Tongue (tissue), 2 donors: ENCODE measurements around the gene DPP7. TPM values are rescaled to one million over a fixed set of nuclear protein-coding genes. Genes with fewer than 3 reads are reported as not detected.
"Not testable (repeated sequence)": the region's sequence is repeated elsewhere in the genome, so short reads cannot be mapped to it uniquely, and the experiment has no call there.

Experiments used
- DNase-seq: peaks from one replicate; pipeline ENCODE4 v3.0.0-alpha.2; 2015
- total RNA-seq: library from RNA; depleted of rRNA; stranded (reverse); fragments of >200 nt; gene quantifications from one replicate; pipeline ENCODE4 v1.2.3, GENCODE V29; 2014

DPP7 gene
- total RNA-seq, 1 donor from 2014 or later: 22.8 TPM

DNA sequence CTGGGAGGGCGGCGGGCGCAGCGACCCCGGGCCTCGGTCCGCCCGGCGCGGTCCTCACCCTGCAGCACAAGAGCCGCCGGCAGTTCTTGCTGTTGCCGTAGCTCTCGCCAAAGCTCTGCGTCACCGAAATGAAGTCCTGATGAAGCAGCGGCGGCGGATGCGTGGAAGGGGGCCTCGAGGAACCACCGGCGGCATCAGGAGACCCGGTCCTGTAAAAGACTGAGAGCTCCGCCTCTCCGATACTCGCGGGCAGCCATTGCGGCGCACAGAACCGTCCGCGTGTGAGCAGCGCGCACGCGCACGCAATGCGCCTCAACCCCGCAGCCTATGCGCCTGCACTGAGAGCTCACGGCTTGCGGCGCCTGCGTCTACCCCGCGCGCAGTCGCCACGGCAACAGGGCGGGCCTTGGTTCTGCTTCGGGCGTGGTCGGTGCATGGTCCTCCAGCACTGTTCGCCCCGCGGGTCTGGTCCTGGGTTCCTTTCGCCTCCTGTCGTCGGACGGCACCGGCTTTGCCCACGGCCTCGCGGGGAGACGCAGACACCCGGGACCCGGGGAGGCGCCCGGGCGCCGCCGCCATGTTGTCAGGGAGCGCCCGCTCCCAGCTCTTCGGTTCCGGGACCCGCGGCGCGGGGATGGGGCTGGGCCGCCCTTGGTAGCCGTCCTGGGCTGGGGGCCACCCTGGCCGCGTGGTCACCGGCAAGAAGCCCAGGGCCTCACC is 15.1 kb upstream of the DPP7 start:
- DNase-seq: peak; percentile 95

DNA sequence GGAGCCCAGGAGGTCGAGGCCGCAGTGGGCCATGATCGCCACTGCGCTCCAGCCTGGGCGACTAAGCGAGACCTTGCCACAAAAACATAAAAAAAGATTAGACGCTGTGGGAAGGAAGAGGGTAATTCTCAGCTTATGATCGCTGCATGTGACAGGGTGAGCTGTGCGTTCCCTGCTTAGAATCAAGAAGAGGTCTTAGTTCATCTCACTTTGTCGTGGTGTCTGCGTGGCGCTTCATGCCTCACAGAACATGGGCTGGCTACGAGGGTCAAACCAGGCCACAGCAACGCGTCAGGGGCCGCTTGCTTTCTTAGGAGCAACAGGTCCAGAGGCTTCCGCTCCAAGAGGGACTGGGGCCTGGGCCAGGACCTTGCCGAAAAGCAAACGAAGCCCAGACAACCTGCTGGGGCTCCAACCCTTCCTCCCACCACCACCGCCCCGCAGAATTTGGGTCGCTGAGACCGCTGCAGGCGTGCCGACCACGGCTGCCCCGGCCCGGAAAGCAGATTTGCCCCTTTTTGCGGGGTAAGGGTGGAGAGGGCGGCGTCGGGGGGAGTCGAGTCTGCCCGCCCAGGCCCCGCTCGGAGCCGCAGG is 14.4 kb upstream of the DPP7 start:
- DNase-seq: no peak

- DNase-seq: peak; percentile 73
These were observed 13.8 kb upstream of the DPP7 start for GRCh38 chr9:137128158-137128861.

DNA sequence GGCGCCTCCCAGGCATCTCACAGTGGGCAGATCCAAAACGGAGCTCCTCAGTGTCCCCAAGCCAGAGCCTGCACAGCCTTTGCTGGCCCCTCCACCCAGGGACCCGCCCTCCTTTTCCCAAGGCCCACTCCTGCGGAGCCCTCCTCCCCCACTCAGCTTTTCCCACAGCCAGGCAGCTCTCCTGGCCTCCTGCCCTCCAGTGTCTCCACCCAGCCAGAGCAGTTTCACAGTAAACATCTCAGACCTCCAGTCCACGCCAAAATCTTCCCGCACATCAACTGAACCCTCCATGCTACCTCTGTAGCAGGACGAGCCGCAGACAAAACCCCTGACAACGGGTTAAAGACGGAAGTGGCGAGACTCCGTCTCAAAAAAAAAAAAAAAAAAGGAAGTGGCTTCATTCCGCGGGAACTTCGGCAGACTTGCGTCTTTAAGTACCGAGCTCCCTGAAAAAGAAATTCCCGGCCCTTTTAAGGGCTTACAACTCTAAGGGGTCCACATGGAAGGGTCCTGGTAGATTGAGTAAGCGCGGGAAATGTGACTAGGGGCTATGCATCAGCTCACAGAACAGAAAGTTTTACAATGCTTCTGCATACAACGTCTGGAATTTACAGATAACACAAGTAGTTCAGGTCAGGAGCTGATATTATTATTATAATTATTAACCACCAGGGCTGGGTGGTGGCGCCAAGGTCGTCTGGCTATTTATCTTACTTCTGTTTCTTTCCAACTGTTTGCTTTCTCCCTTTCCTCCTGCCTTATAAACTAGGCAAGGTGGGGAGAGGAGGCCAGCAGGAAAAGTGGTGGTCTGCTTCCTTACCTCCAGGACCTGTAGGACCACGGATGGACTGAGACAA is 13.0 kb upstream of the DPP7 start:
- no peak for DNase-seq

DNA sequence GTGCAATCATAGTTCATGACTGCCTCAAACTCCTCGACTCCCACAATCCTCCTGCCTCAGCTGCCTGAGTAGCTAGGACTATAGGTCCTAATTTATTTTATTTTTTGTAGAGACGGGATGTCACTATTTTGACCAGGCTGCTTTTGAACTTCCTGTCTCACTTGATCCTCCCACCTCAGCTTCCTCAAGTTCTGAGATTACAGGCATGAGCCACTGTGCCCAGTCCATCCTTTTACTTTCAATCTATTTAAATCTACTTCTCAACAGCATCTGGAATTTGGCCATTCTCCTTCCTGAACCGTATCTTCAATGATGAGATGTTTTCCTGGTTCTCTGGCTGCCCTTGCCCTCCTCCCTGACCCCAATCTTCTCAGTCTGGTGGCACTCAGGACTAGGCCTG is 12.3 kb upstream of the DPP7 start:
- no peak for DNase-seq

DNA sequence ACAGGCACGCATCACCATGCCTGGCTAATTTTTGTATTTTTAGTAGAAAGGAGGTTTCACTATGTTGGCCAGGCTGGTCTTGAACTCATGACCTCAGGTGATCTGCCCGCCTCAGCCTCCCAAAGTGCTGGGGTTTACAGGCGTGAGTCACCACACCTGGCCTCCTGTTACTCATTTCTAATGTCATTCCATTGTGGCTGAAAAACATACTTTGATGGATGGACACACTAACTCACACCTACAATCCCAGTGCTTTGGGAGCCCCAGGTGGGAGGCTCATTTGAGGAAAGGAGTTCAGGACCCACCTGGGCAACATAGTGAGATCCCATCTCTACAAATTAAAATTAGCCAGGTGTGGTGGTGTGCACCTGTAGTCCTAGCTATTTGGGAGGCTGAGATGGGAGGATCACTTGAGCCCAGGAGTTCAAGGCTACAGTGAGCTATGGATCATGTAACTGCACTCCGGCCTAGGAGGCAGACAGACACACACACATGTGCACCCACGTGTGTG is 9.5 kb upstream of the DPP7 start:
- not testable (repeated sequence) for DNase-seq

GRCh38 chr9:137123468-137123837 is 8.9 kb upstream of the DPP7 start:
- DNase-seq: no peak

DNA sequence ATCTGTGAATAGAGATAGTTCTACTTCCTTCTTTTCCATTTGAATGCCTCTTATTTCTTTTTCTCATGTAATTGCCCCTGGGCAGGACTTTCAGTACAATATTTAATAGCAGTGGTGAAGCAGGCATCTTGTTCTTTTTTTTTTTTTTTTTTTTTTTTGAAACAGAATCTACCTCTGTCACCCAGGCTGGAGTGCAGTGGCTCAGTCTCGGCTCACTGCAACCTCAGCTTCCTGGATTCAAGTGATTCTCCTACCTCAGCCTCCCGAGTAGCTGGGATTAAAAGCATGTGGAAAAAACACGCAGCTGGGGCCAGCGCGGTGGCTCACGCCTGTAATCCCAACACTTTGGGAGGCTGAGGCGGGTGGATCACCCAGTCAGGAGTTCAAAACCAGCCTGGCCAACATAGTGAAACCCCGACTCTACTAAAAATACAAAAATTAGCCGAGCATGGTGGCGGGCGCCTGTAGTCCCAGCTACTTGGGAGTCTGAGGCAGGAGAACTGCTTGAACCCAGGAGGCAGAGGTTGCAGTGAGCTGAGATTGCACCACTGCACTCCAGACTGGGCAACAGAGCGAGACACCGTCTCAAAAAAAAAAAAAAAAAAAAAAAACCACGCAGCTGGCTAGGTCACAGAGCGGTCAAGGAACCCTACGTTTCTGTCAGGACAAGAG is 8.4 kb upstream of the DPP7 start:
- not testable (repeated sequence) for DNase-seq

- DNase-seq: not testable (repeated sequence)
These were observed 7.6 kb upstream of the DPP7 start for GRCh38 chr9:137121927-137122795.

DNA sequence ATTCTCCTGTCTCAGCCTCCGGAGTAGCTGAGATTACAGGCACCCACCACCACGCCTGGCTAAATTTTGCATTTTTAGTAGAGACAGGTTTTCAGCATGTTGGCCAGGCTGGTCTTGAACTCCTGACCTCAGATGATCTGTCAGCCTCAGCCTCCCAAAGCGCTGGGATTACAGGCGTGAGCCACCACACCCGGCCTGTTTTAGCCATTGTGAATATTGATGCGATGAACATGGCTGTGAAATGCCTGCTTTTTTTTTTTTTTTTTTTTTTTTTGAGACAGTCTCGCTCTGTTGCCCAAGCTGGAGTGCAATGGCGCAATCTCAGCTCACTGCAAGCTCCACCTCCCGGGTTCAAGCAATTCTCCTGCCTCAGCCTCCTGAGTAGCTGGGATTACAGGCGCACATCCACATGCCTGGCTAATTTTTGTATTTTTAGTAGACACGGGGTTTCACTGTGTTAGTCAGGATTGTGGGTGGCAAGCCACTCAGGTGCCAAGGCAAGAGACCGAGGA is 3.6 kb upstream of the DPP7 start:
- not testable (repeated sequence) for DNase-seq

DNA sequence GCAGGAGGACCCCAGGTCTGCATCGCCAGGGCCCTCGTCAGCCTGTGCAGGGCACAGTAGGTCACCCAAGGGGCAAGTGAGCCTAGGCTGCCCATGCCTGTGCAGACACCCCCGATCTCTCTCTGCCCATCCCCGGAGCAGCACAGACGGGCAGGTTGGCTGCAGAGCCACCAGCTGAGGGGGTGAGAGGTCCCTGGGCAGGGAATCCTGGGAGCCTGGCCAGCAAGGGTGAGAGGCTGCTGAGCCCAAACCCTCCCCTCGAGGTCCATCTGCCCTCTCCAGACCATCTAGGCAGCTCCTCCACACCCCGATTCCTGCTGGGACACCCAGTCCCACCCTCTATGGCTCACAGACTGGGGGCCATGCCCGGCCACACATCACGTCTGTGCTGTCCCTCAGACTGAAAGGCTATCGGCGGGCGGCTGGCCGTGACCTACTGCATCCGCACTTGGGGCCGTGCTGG is 2.8 kb upstream of the DPP7 start:
- no peak for DNase-seq

- DNase-seq: no peak
These were observed 2.2 kb upstream of the DPP7 start for GRCh38 chr9:137116728-137117127.

- no peak for DNase-seq
These were observed 1.5 kb upstream of the DPP7 start for GRCh38 chr9:137116027-137116507.

DNA sequence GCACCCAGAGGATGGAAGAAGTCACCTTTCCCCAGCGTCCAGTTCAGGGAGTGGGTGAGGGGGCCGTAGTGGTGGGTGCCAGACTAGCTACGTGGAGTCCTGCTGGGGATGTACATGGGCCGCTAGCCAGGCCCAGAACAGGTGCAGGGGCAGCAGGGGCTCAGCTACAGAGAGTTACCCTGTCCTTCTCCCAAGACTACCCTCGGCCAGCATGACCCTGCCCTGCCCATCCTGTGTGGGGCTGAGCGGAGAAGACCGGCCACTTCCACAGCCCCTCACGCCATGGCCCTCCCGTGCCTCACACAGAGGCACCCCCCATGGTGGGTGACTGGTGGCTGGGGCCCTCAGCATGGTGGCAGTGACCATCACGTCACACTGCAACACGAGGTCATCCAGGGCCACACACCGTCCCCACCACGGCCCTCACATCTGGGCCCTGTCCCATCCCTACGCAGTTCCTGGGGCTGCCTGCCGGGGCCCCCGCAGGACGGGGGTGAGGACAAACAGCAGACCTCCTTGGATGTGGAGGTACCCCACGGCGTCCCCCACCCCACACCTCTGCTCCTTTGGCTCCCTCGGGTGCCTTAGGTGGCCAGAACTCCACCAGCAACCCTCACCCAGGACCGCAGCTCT is 977 bp upstream of the DPP7 start:
- no peak for DNase-seq

- no peak for DNase-seq
These were observed 317 bp downstream of the DPP7 start for GRCh38 chr9:137114220-137114612.

- DNase-seq: no peak
These were observed 961 bp downstream of the DPP7 start for GRCh38 chr9:137113385-137114159.

GRCh38 chr9:137112564-137113384 is 1.8 kb downstream of the DPP7 start:
- no peak for DNase-seq
